GM23248 (cell line): ENCODE measurements around the gene WDR48. TPM values are rescaled to one million over a fixed set of nuclear protein-coding genes. Genes with fewer than 3 reads are reported as not detected.

Experiments used
- DNase-seq: peaks from one replicate; pipeline ENCODE4 v3.0.0-alpha.2; 2015
- H2AFZ ChIP-seq: fragments of 200-600 bp; sonication (generic); 2 replicates; pipeline ENCODE4 v1.6.1; 2016; ENCODE audit warnings: antibody characterized with exemption
- H3F3A ChIP-seq: fragments of 200-600 bp; sonication (generic); 2 replicates; pipeline ENCODE4 v1.6.1; 2016; ENCODE audit warnings: mild to moderate bottlenecking, antibody characterized with exemption, mixed run types; ENCODE audit not compliant: insufficient read depth
- H3K27ac ChIP-seq: fragments of 200-600 bp; sonication (generic); 2 replicates; pipeline ENCODE4 v1.5.1; 2016; ENCODE audit warnings: mild to moderate bottlenecking
- H3K27me3 ChIP-seq: fragments of 200-600 bp; sonication (generic); replicated peaks from 2 replicates; pipeline ENCODE4 v1.6.1; 2016; ENCODE audit warnings: mild to moderate bottlenecking; ENCODE audit not compliant: insufficient read depth
- H3K36me3 ChIP-seq: fragments of 200-600 bp; sonication (generic); 2 replicates; pipeline ENCODE4 v1.6.1; 2016; ENCODE audit warnings: low read depth, mild to moderate bottlenecking
- H3K4me1 ChIP-seq: fragments of 200-600 bp; sonication (generic); 2 replicates; pipeline ENCODE4 v1.6.1; 2016; ENCODE audit warnings: mild to moderate bottlenecking; ENCODE audit not compliant: insufficient read depth
- H3K4me2 ChIP-seq: fragments of 200-600 bp; sonication (generic); one replicate; pipeline ENCODE4 v1.6.1; 2016; ENCODE audit warnings: mild to moderate bottlenecking; ENCODE audit not compliant: unreplicated experiment
- H3K4me3 ChIP-seq: fragments of 200-600 bp; sonication (generic); 2 replicates; pipeline ENCODE4 v1.5.1; 2016; ENCODE audit warnings: mild to moderate bottlenecking
- H3K79me2 ChIP-seq: fragments of 200-600 bp; sonication (generic); 2 replicates; pipeline ENCODE4 v1.6.1; 2016; ENCODE audit warnings: mild to moderate bottlenecking; ENCODE audit not compliant: insufficient read depth
- H3K9ac ChIP-seq: fragments of 200-600 bp; sonication (generic); 2 replicates; pipeline ENCODE4 v1.6.1; 2016; ENCODE audit warnings: mild to moderate bottlenecking
- H3K9me2 ChIP-seq: fragments of 200-600 bp; sonication (generic); 2 replicates; pipeline ENCODE4 v1.6.1; 2016; ENCODE audit warnings: mixed run types, mild to moderate bottlenecking, moderate library complexity; ENCODE audit not compliant: insufficient read depth
- H3K9me3 ChIP-seq: fragments of 200-600 bp; sonication (generic); one replicate; pipeline ENCODE4 v1.6.1; 2017; ENCODE audit warnings: low read depth
- H4K20me1 ChIP-seq: fragments of 200-600 bp; sonication (generic); 2 replicates; pipeline ENCODE4 v1.6.0; 2016; ENCODE audit not compliant: insufficient read depth
- EZH2 ChIP-seq: fragments of 200-600 bp; sonication (generic); IDR thresholded peaks from 2 replicates; pipeline ENCODE4 v1.6.1; 2018; ENCODE audit warnings: antibody characterized with exemption, mild to moderate bottlenecking; ENCODE audit not compliant: insufficient read depth, poor library complexity, severe bottlenecking
- EZH2phosphoT487 ChIP-seq: fragments of 200-600 bp; sonication (generic); IDR thresholded peaks from 2 replicates; pipeline ENCODE4 v1.6.1; 2018; ENCODE audit warnings: antibody characterized with exemption, moderate library complexity, mild to moderate bottlenecking, low read depth; ENCODE audit not compliant: insufficient read depth
- WGBS, 2 experiments: methylation state at CpG; one replicate each; pipeline ENCODE4 v1.1.6; 2015 to 2017; ENCODE audit warnings: low lambda C conversion rate in 2 of 2, low coverage in 1 of 2; ENCODE audit errors: missing lambda C conversion rate in 2 of 2; 5-methylcytosine and 5-hydroxymethylcytosine counted together
- in situ Hi-C: fragments of 300-500 bp; cut with MboI; formaldehyde crosslinking; loops from 2 replicates; pipeline ENCODE4 v1.15.0; 2020
- polyA plus RNA-seq: library from polyadenylated mRNA; unstranded; fragments of >200 nt; fragmentation: Nextera tagmentation; extraction: Ambion mirVana; gene quantifications from 2 replicates; pipeline ENCODE4 v1.2.1, GENCODE V29; 2016
- total RNA-seq: library from RNA; depleted of rRNA; stranded (reverse); fragments of >200 nt; shearing (Covaris generic); gene quantifications from 2 replicates; pipeline ENCODE4 v1.2.3, GENCODE V29; 2014

WDR48 gene
- total and polyA plus RNA-seq, 2 experiments from 2014 or later, result 25.7 to 29.7 TPM

DNA sequence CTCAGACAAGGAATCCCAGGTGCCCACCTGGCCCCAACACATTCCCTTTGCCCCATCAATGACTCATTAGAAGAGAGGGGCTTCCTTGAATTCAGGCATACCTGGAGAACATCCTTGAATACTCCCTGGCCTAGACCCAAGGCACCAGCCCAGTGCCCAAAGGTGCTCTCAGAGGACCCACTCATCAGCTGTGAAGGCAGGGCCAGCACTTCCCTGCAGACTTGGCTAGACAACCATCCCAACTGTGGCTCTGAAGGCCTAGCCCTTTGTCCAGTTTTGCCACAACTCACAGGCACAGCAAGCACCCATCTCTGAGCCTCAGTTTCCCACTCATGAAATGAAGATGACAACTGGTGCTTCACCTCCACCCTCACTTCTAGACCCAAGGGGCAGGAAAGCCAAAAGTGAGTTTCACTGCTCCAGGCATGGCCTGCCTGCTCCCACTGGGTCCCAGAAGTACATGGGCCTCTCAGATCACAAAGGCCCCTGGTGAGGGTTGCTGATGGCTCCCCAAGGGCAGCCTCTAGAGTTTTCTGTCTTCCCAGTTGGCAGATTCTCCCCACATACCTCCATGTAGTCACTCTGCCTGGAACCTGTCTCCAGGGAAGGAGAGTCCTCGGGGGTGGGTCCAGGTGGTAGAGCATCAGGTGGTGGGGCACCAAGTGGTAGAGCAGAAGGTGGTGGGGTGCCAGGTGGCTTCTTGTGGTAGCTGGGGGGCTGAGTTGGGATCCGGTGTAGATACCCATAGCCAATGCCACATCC lies 48.1 kb downstream of the WDR48 start:
- H3K4me2 ChIP-seq, result no peak overlapping the region
- in situ Hi-C loops, result loop anchor here (10.0 kb wide), 1 partner anchor 185 kb away; the partner anchor contains the start of gene CX3CR1

DNA sequence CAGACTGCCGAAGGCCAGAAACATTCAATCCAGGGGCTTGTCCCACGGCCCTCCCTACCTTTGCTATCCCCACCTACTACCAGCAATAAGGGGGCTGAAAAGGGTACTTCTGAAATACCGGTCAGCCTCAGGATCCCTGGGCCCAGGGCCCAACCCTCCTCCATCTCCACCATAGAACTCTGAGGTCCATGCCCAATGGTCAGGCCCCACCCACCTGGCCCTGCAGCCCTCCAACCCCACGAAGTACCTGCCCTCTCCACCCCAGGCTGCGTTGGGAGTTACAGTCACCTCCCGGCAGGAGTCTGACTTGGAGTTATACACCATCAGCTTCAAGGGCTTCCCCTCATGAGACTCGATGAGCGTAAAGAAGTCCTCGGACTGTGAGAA lies 48.7 kb downstream of the WDR48 start:
- H3K4me1 ChIP-seq, result peaks cover 15% of the 10 kb centered on the region
- H3K9ac ChIP-seq, result no peak overlapping the region
- H3F3A ChIP-seq, result peaks cover 5% of the 10 kb centered on the region
- no peak overlapping the region for H2AFZ ChIP-seq
- no peaks in the 10 kb centered on the region for H3K9me2 ChIP-seq
- no peak overlapping the region for H3K27ac ChIP-seq
- DNase-seq, result no peak
- no peak for TF ChIP-seq EZH2phosphoT487
- TF ChIP-seq EZH2, result no peak
- WGBS, 2 experiments, result 77 to 79% methylated on average over 9 of the region's 9 CpGs
- H3K9me3 ChIP-seq, result no peaks in the 10 kb centered on the region
- no peak overlapping the region for H3K4me3 ChIP-seq
- 0 out of 2 replicates have a peak, but pooled peaks cover 6% of the 10 kb centered on the region for H4K20me1 ChIP-seq
- in situ Hi-C loops, result no loop called here
- peaks cover 12% of the 10 kb centered on the region for H3K36me3 ChIP-seq
- H3K4me2 ChIP-seq, result no peak overlapping the region
- peaks cover 49% of the 10 kb centered on the region for H3K79me2 ChIP-seq
- no peaks in the 10 kb centered on the region for H3K27me3 ChIP-seq

More for the DNA sequence above, 48.1 kb downstream of the WDR48 start:
- no peak overlapping the region for H3K9ac ChIP-seq
- H3K9me3 ChIP-seq, result no peaks in the 10 kb centered on the region
- peaks cover 11% of the 10 kb centered on the region for H3F3A ChIP-seq
- no peaks in the 10 kb centered on the region for H3K9me2 ChIP-seq
- no peak overlapping the region for H3K4me3 ChIP-seq
- peaks cover 43% of the 10 kb centered on the region for H3K79me2 ChIP-seq
- peaks cover 15% of the 10 kb centered on the region for H3K36me3 ChIP-seq
- WGBS, 2 experiments, result 85 to 91% methylated on average over 2 of the region's 2 CpGs
- no peak for TF ChIP-seq EZH2
- TF ChIP-seq EZH2phosphoT487, result no peak
- no peak for DNase-seq
- no peak overlapping the region for H2AFZ ChIP-seq
- peaks cover 10% of the 10 kb centered on the region; the same call in 1 of the 2 replicates for H3K4me1 ChIP-seq
- no peak overlapping the region for H3K27ac ChIP-seq
- 0 out of 2 replicates have a peak, but pooled peaks cover 6% of the 10 kb centered on the region for H4K20me1 ChIP-seq
- H3K27me3 ChIP-seq, result no peaks in the 10 kb centered on the region

DNA sequence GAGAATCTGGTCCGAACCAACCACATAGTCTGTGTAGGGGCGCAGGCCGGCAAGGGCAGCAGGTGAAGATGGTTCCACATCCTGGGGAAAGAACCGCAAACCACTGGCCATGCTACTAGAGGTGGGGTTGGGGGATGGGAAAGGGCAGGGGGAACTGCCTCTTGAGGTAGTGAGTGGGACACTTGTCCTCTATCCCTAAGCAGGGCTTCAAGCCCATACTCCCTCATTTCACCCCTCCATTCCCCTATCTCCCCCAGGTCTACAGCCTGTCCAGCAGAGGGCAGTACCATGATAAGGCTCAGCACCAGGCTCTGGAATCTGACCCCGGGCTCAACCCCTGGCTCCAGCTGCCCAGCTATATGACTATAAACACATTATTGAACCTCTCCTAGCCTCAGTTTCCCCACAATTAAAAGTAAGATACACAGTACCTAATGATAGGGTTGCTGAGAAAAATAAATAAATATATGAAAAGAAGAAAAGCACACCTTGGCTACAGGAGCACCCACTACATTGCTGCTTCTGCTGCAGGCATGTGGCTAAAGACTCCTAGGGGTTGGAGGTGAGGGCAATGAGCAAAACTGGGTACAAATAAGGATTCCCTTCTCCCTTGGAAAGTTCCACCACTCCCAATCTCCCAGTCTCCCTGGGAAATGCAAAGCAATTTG lies 49.3 kb downstream of the WDR48 start:
- Histone ChIP-seq H2AFZ (no peak overlapping the region), H3K9me2 (no peaks in the 10 kb centered on the region), H3K4me3 (no peak overlapping the region), H3F3A (no peaks in the 10 kb centered on the region; the same call in none of the 2 replicates), H3K36me3 (peaks cover 5% of the 10 kb centered on the region), H3K4me2 (no peak overlapping the region), H3K9me3 (no peaks in the 10 kb centered on the region), H3K9ac (no peak overlapping the region), H3K27me3 (no peaks in the 10 kb centered on the region), H3K27ac (no peak overlapping the region), H3K4me1 (peaks cover 21% of the 10 kb centered on the region), H4K20me1 (0 out of 2 replicates have a peak, but pooled peaks cover 6% of the 10 kb centered on the region), H3K79me2 (peaks cover 56% of the 10 kb centered on the region)
- DNase-seq, result peak; percentile 67
- WGBS, 2 experiments, result 78 to 83% methylated on average over 5 of the region's 5 CpGs
- TF ChIP-seq EZH2phosphoT487 (no peak), EZH2 (no peak)
- in situ Hi-C loops, result no loop called here

DNA sequence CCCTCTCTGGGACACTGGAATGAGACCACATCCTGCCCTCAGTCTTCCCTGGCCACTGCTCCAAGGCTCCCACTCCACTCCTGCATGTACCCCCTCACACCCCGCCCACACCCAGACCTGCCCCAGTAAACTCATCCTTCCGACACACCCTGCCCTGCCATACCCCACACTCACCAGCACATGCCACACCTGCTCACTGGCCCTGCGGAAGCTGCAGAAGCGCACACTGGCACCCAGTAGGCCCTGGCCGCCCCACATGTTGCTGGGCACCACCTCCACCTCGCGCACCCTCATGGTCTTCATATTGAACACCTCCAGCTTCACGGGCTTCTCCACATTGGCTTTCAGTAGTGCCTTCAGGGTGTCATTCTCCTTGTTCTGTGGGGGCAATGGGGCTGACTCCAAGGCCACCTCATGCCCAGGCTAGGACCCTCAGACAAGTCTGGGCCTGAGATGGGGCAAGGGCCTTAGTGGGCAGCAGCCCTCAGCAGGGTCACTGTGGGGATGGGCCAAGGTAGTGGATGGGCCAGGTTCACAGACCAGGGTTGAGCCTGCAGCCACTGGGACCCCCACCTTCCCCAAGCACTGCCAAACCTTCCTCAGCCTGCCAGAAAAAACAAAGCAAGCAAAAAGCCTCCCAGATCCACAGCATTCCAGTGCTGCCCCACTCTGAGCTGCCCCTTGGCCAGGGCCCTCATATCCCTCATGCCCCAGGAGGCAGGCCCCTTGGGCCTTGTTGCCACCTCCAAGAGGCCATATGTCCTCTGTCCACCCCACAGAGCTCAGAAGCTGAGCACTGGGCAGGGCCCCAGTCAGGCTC lies 50.9 kb downstream of the WDR48 start:
- in situ Hi-C loops, result no loop called here
- Histone ChIP-seq H3K79me2 (peaks cover 65% of the 10 kb centered on the region), H3K9me2 (no peaks in the 10 kb centered on the region), H4K20me1 (0 out of 2 replicates have a peak, but pooled peaks cover 6% of the 10 kb centered on the region), H3K4me1 (peaks cover 14% of the 10 kb centered on the region; the same call in 1 of the 2 replicates), H3K36me3 (no peaks in the 10 kb centered on the region; the same call in 1 of the 2 replicates), H3K4me2 (no peak overlapping the region), H3K27ac (no peak overlapping the region), H3K4me3 (no peak overlapping the region), H3F3A (no peaks in the 10 kb centered on the region; the same call in 1 of the 2 replicates), H3K27me3 (no peaks in the 10 kb centered on the region), H3K9ac (no peak overlapping the region), H2AFZ (no peak overlapping the region), H3K9me3 (no peaks in the 10 kb centered on the region)
- TF ChIP-seq EZH2 (no peak), EZH2phosphoT487 (no peak)
- WGBS, 2 experiments, result 88 to 90% methylated on average over 8 of the region's 8 CpGs
- no peak for DNase-seq
